Measurements from ENCODE around the gene RAG2. TPM values are rescaled to one million over a fixed set of nuclear protein-coding genes. Genes with fewer than 3 reads are reported as not detected.

Gene RAG2
- total RNA-seq, 1 donor: not detected

DNA sequence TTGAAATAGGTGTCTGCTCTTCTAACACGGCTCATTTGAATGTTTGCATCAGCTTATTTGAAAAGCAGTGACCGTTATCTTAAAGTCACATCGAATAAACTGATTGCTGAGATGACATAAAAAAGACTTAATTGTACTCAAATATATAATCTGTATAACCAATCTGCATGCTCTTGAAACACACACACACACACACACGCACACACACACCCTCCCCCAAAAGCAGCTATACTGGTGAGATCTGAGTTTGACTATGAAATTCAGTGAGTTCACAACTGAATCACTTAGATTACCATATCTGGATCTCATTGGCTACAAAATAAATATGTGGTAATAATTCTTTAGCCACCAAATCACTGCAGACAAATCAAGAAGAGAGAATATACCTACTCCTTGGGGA lies 7.5 kb downstream of the RAG2 start:
- Histone ChIP-seq H3K9me3 (ENCODE audit: low read depth, low read length) (no peaks in the 10 kb centered on the region), H3K4me3 (ENCODE audit: insufficient read depth, low read length) (no peak overlapping the region), H4K20me1 (ENCODE audit: insufficient read depth, low read length) (no peaks in the 10 kb centered on the region), H3K27me3 (ENCODE audit: insufficient read depth, low read length) (peaks cover 3% of the 10 kb centered on the region), H3K27ac (ENCODE audit: low read depth, low read length) (no peak overlapping the region), H3K79me2 (ENCODE audit: insufficient read depth, low read length) (peaks cover 7% of the 10 kb centered on the region), H3K36me3 (ENCODE audit: insufficient read depth, low read length) (no peaks in the 10 kb centered on the region), H2AFZ (ENCODE audit: low read length) (no peak overlapping the region), H3K4me2 (ENCODE audit: insufficient read depth, low read length) (no peak overlapping the region), H3K4me1 (ENCODE audit: insufficient read depth, low read length) (peaks cover 6% of the 10 kb centered on the region)
- no peak for DNase-seq (ENCODE audit: insufficient read length, low spot score, missing footprints)
- TF ChIP-seq, protein P1, sequence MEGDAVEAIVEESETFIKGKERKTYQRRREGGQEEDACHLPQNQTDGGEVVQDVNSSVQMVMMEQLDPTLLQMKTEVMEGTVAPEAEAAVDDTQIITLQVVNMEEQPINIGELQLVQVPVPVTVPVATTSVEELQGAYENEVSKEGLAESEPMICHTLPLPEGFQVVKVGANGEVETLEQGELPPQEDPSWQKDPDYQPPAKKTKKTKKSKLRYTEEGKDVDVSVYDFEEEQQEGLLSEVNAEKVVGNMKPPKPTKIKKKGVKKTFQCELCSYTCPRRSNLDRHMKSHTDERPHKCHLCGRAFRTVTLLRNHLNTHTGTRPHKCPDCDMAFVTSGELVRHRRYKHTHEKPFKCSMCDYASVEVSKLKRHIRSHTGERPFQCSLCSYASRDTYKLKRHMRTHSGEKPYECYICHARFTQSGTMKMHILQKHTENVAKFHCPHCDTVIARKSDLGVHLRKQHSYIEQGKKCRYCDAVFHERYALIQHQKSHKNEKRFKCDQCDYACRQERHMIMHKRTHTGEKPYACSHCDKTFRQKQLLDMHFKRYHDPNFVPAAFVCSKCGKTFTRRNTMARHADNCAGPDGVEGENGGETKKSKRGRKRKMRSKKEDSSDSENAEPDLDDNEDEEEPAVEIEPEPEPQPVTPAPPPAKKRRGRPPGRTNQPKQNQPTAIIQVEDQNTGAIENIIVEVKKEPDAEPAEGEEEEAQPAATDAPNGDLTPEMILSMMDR (IDR thresholded peaks at IDR 0.05; ENCODE audit: extremely low read depth, low read depth, low read length): no peak

DNA sequence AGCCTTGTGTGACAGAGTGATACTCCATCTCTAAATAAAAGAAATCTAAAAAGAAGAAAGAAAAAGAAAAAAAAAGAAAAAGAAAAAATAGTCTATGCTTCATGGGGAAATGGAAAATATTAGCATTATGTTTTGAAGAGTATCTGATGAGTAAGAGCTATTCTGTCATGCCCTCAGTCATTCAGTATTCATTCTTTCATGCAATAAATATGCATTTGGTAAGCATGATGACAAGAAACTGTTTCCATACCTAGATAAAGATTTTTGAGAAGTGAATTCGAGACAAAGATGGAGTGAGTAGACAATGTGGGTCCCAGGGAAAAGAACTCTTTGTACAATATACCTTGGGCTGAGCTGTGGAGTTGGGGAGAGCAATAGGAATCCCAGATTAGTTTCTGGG lies 9.9 kb downstream of the RAG2 start:
- H3K4me2 ChIP-seq (ENCODE audit: insufficient read depth, low read length): no peak overlapping the region
- no peaks in the 10 kb centered on the region for H3K9me3 ChIP-seq (ENCODE audit: low read depth, low read length)
- no peak for DNase-seq (ENCODE audit: insufficient read length, low spot score, missing footprints)
- H3K4me1 ChIP-seq (ENCODE audit: insufficient read depth, low read length): no peaks in the 10 kb centered on the region
- H3K36me3 ChIP-seq (ENCODE audit: insufficient read depth, low read length): no peaks in the 10 kb centered on the region
- H4K20me1 ChIP-seq (ENCODE audit: insufficient read depth, low read length): no peaks in the 10 kb centered on the region
- H2AFZ ChIP-seq (ENCODE audit: low read length): no peak overlapping the region
- no peaks in the 10 kb centered on the region for H3K79me2 ChIP-seq (ENCODE audit: insufficient read depth, low read length)
- no peak overlapping the region for H3K27ac ChIP-seq (ENCODE audit: low read depth, low read length)
- TF ChIP-seq, protein P1 (IDR thresholded peaks at IDR 0.05; ENCODE audit: extremely low read depth, low read depth, low read length): no peak
- H3K27me3 ChIP-seq (ENCODE audit: insufficient read depth, low read length): peaks cover 3% of the 10 kb centered on the region
- no peak overlapping the region for H3K4me3 ChIP-seq (ENCODE audit: insufficient read depth, low read length)

DNA sequence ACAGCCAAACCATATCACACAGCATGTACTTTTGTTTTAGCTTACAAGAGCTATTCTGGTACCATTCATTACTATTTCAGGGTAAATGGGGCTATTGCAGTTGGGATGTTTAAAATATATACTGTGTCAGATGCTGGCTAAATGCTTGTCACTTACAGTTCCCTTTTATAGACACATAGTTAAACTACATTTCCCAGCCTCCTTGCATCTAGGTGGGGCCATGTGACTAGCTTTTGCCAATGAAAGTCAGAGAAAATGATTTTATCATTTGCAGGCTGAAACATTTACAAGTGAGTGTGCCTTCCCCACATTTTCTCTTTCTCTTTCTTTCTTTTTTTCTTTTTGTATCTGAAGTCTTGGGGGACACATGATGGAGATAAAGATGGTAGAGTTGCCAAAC lies 11.5 kb downstream of the RAG2 start:
- Histone ChIP-seq H3K4me3 (ENCODE audit: insufficient read depth, low read length) (no peak overlapping the region), H3K79me2 (ENCODE audit: insufficient read depth, low read length) (no peaks in the 10 kb centered on the region), H2AFZ (ENCODE audit: low read length) (no peak overlapping the region), H4K20me1 (ENCODE audit: insufficient read depth, low read length) (no peaks in the 10 kb centered on the region), H3K4me2 (ENCODE audit: insufficient read depth, low read length) (no peak overlapping the region), H3K9me3 (ENCODE audit: low read depth, low read length) (no peaks in the 10 kb centered on the region), H3K36me3 (ENCODE audit: insufficient read depth, low read length) (no peaks in the 10 kb centered on the region), H3K27ac (ENCODE audit: low read depth, low read length) (no peak overlapping the region), H3K4me1 (ENCODE audit: insufficient read depth, low read length) (no peaks in the 10 kb centered on the region), H3K27me3 (ENCODE audit: insufficient read depth, low read length) (peaks cover 3% of the 10 kb centered on the region)
- TF ChIP-seq, protein P1 (IDR thresholded peaks at IDR 0.05; ENCODE audit: extremely low read depth, low read depth, low read length): no peak
- DNase-seq (ENCODE audit: insufficient read length, low spot score, missing footprints): no peak

DNA sequence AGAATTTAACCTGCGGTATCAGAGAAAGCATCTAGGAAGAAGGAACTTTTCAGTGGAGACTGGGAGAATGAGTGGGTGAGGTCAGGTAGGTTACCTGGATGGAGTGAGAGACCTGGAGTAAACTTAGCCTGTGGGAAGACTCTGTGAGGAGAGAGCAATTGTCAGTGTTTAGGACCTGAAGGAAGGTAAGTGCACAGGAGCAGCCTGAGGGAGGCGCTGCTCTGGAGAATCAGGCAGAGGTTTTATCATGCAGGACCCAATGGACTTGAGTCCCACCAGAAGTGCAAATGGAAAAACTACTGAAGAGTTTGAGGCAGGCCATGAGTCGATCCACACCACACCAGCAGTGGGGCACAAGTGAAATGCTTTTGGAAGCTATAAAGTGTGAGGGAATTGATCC lies 14.4 kb downstream of the RAG2 start:
- Histone ChIP-seq H3K4me3 (ENCODE audit: insufficient read depth, low read length) (no peak overlapping the region), H3K79me2 (ENCODE audit: insufficient read depth, low read length) (no peaks in the 10 kb centered on the region), H3K9me3 (ENCODE audit: low read depth, low read length) (no peaks in the 10 kb centered on the region), H3K4me1 (ENCODE audit: insufficient read depth, low read length) (peaks cover 1% of the 10 kb centered on the region), H3K4me2 (ENCODE audit: insufficient read depth, low read length) (no peak overlapping the region), H4K20me1 (ENCODE audit: insufficient read depth, low read length) (no peaks in the 10 kb centered on the region), H3K36me3 (ENCODE audit: insufficient read depth, low read length) (no peaks in the 10 kb centered on the region), H3K27ac (ENCODE audit: low read depth, low read length) (no peak overlapping the region), H2AFZ (ENCODE audit: low read length) (no peak overlapping the region), H3K27me3 (ENCODE audit: insufficient read depth, low read length) (no peaks in the 10 kb centered on the region)
- TF ChIP-seq, protein P1 (IDR thresholded peaks at IDR 0.05; ENCODE audit: extremely low read depth, low read depth, low read length): no peak
- no peak for DNase-seq (ENCODE audit: insufficient read length, low spot score, missing footprints)

Measured in osteoblast (primary cell).